HEK293 (cell line): ENCODE data around the gene TRIM62.

Source experiments
- CTCF ChIA-PET: fragments of 350-600 bp; formaldehyde crosslinking; extraction: SDS; loops from one replicate; lab custom pipeline; 2021; ENCODE audit warnings: antibody characterized with exemption; lab: Yijun Ruan, JAX
- POLR2A ChIA-PET: fragments of 300-600 bp; formaldehyde crosslinking; extraction: SDS; loops from one replicate; lab custom pipeline; 2020; ENCODE audit warnings: antibody characterized with exemption, inconsistent platforms; lab: Yijun Ruan, JAX
- H3K27ac ChIP-seq: fragments of 200-500 bp; sonication (Bioruptor generic); 2 replicates; pipeline ENCODE4 v1.5.1; 2014; ENCODE audit warnings: low read depth, low read length, control low read depth, inconsistent platforms; ENCODE audit errors: extremely low read depth
- H3K36me3 ChIP-seq, 2 experiments: fragments of 200-500 bp in 1 of 2; sonication (Bioruptor generic) in 1 of 2; 1 replicate in 1 of 2; 2 replicates in 1 of 2; pipeline ENCODE4 v1.5.1; 2014 to 2017; ENCODE audit warnings: inconsistent platforms in 2 of 2, low read length in 2 of 2; ENCODE audit not compliant: control insufficient read depth in 2 of 2, insufficient read depth in 1 of 2
- H3K4me1 ChIP-seq: fragments of 200-500 bp; sonication (Bioruptor generic); 2 replicates; pipeline ENCODE4 v1.5.1; 2014; ENCODE audit warnings: mild to moderate bottlenecking, low read length, inconsistent platforms; ENCODE audit not compliant: control insufficient read depth, insufficient read depth
- H3K4me3 ChIP-seq: 2 replicates; pipeline ENCODE4 v1.5.1; 2011; ENCODE audit warnings: low read depth, mild to moderate bottlenecking, control low read depth, low read length, moderate library complexity
- H3K9me3 ChIP-seq: fragments of 200-500 bp; sonication (Bioruptor generic); 2 replicates; pipeline ENCODE4 v1.5.1; 2014; ENCODE audit warnings: low read depth, low read length, inconsistent platforms; ENCODE audit not compliant: control insufficient read depth, insufficient read depth
- CTCF ChIP-seq: fragments of 450-650 bp; formaldehyde crosslinking; IDR thresholded peaks from 2 replicates; pipeline ENCODE4 v1.5.1; 2016; ENCODE audit warnings: missing biosample characterization, missing genetic modification characterization
- EGR2 ChIP-seq: fragments of 450-650 bp; formaldehyde crosslinking; IDR thresholded peaks from 2 replicates; pipeline ENCODE4 v1.5.1; 2016; ENCODE audit warnings: low read depth, missing biosample characterization, missing genetic modification characterization
- KLF10 ChIP-seq: fragments of 450-650 bp; IDR thresholded peaks from 2 replicates; pipeline ENCODE4 v1.5.1; 2018; ENCODE audit warnings: missing biosample characterization, mild to moderate bottlenecking, missing genetic modification characterization
- OSR2 ChIP-seq: fragments of 450-650 bp; formaldehyde crosslinking; IDR thresholded peaks from 2 replicates; pipeline ENCODE4 v1.5.1; 2016; ENCODE audit warnings: missing biosample characterization, missing genetic modification characterization
- SALL2 ChIP-seq: fragments of 450-650 bp; formaldehyde crosslinking; IDR thresholded peaks from 2 replicates; pipeline ENCODE4 v1.5.0; 2017; ENCODE audit warnings: missing biosample characterization, mild to moderate bottlenecking, missing genetic modification characterization, borderline replicate concordance
- SP2 ChIP-seq: fragments of 450-650 bp; formaldehyde crosslinking; IDR thresholded peaks from 2 replicates; pipeline ENCODE4 v1.5.1; 2016; ENCODE audit warnings: missing biosample characterization, missing genetic modification characterization
- ZBTB7A ChIP-seq: fragments of 450-650 bp; formaldehyde crosslinking; IDR thresholded peaks from 2 replicates; pipeline ENCODE4 v1.5.1; 2016; ENCODE audit warnings: low read depth, missing biosample characterization, missing genetic modification characterization
- ZFHX2 ChIP-seq: fragments of 450-650 bp; formaldehyde crosslinking; conservative IDR thresholded peaks from 2 replicates; pipeline ENCODE4 v1.5.1; 2016; ENCODE audit warnings: missing biosample characterization, missing genetic modification characterization
- ZNF18 ChIP-seq: fragments of 450-650 bp; formaldehyde crosslinking; IDR thresholded peaks from 2 replicates; pipeline ENCODE4 v1.5.1; 2016; ENCODE audit warnings: missing biosample characterization, missing genetic modification characterization
- ZNF184 ChIP-seq: fragments of 450-650 bp; IDR thresholded peaks from 2 replicates; pipeline ENCODE4 v1.5.1; 2018; ENCODE audit warnings: missing biosample characterization, mild to moderate bottlenecking, missing genetic modification characterization
- ZNF19 ChIP-seq: fragments of 450-650 bp; formaldehyde crosslinking; IDR thresholded peaks from 2 replicates; pipeline ENCODE4; 2016; ENCODE audit warnings: missing biosample characterization, missing genetic modification characterization, low read depth
- ZNF37A ChIP-seq: fragments of 450-650 bp; IDR thresholded peaks from 2 replicates; pipeline ENCODE4 v1.5.1; 2018; ENCODE audit warnings: missing biosample characterization, missing genetic modification characterization
- ZNF391 ChIP-seq: fragments of 450-650 bp; formaldehyde crosslinking; IDR thresholded peaks from 2 replicates; pipeline ENCODE4 v1.5.1; 2016; ENCODE audit warnings: low read depth, missing biosample characterization, missing genetic modification characterization, borderline replicate concordance
- ZNF555 ChIP-seq: fragments of 450-650 bp; formaldehyde crosslinking; conservative IDR thresholded peaks from 2 replicates; pipeline ENCODE4 v1.5.1; 2017; ENCODE audit warnings: missing biosample characterization, mild to moderate bottlenecking, missing genetic modification characterization, inconsistent platforms
- ZSCAN30 ChIP-seq: fragments of 450-650 bp; IDR thresholded peaks from 2 replicates; pipeline ENCODE4 v1.5.1; 2018; ENCODE audit warnings: missing biosample characterization, mild to moderate bottlenecking, missing genetic modification characterization, moderate library complexity
- TF ChIP-seq, protein P1 (sequence below): fragments of 450-650 bp; formaldehyde crosslinking; IDR thresholded peaks from 2 replicates; pipeline ENCODE4 v1.5.1; 2016; ENCODE audit warnings: missing biosample characterization, missing genetic modification characterization, low read depth

Gene TRIM62

GRCh38 chr1:33121728-33122127 is 60.1 kb downstream of the TRIM62 start (continued):
- TF ChIP-seq ZSCAN30 (tag by site-specific recombination), result no peak

- H3K4me1 ChIP-seq, result no peaks in the 10 kb centered on the region
- TF ChIP-seq EGR2 (tag by site-specific recombination) (peak; percentile 15; the same call in 1 of the 2 replicates), ZNF37A (no peak), ZNF391 (tag by site-specific recombination) (no peak), ZBTB7A (tag by site-specific recombination) (no peak), ZNF555 (tag by site-specific recombination) (no peak)
- no peaks in the 10 kb centered on the region for H3K9me3 ChIP-seq
- H3K4me3 ChIP-seq, result no peak overlapping the region
- CTCF ChIA-PET, result interaction anchor here (0.7 kb wide), 1 partner anchor 1631 kb away, joined by 3 read pairs; no protein-coding TSS in a partner anchor
- H3K27ac ChIP-seq, result no peak overlapping the region
- POLR2A ChIA-PET, result no interaction called here
- H3K36me3 ChIP-seq, result peaks cover 0 to 4% of the 10 kb centered on the region in 2 experiments; a peak in 1 of 3 replicates
Observed at GRCh38 chr1:33120436-33121231, 61.2 kb downstream of the TRIM62 start.

DNA sequence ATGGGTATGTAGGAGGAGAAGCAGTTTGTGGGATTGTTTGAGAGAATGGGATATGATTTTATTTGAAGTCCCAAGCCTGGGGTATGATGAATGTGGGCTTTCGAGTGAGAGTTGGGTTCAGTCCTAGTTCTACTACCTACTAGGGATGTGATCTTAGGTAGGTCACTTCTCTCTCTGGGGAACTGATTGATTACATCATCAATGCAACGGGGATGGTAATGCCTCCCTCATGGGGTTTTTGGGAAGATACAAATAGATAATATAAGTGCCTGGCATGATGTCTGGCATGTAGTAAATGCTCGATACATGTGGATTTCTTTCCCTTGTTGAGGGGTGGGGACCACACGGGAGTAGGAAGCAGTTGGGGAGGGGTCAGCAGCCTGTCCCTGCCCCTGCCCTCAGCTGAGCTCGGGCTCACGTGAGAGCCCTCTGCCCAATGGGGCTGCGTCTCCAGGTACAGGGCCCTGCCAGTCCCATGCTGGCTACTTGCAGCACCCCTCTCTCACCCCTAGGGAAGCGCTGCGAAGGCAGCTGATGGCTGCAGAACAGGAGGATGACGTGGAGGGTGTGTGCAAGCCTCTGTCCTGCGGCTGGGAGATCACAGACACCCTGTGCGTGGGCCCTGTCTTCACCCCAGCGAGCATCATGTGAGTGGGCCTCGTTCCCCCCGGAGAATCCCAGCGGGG is 62.2 kb downstream of the TRIM62 start:
- CTCF ChIA-PET, result interaction anchor here (0.6 kb wide), 1 partner anchor 16 kb away, joined by 3 read pairs; no protein-coding TSS in a partner anchor

GRCh38 chr1:33119050-33119449 is 62.8 kb downstream of the TRIM62 start:
- CTCF ChIA-PET, result interaction anchor here (0.6 to 2.1 kb wide), 2 partner anchors 8 to 16 kb away, joined by 3 to 8 read pairs; no protein-coding TSS in a partner anchor
- Histone ChIP-seq H3K4me1 (no peaks in the 10 kb centered on the region), H3K4me3 (no peak overlapping the region), H3K27ac (no peak overlapping the region), H3K36me3 (no peaks in the 10 kb centered on the region), H3K9me3 (no peaks in the 10 kb centered on the region)
- POLR2A ChIA-PET, result no interaction called here
- TF ChIP-seq SALL2 (no peak), ZNF19 (tag by site-specific recombination) (no peak), ZFHX2 (tag by site-specific recombination) (peak; percentile 55), ZNF18 (tag by site-specific recombination) (no peak), EGR2 (tag by site-specific recombination) (peak; percentile 58; the same call in 1 of the 2 replicates), CTCF (no peak), SP2 (tag by site-specific recombination) (no peak), ZNF184 (tag by site-specific recombination) (no peak), KLF10 (tag by site-specific recombination) (no peak)

More for the DNA sequence above, 62.2 kb downstream of the TRIM62 start:
- Histone ChIP-seq H3K4me1 (no peaks in the 10 kb centered on the region), H3K4me3 (no peak overlapping the region), H3K27ac (no peak overlapping the region), H3K36me3 (no peaks in the 10 kb centered on the region), H3K9me3 (no peaks in the 10 kb centered on the region)
- TF ChIP-seq OSR2 (tag by site-specific recombination), result no peak
- TF ChIP-seq, protein P1, sequence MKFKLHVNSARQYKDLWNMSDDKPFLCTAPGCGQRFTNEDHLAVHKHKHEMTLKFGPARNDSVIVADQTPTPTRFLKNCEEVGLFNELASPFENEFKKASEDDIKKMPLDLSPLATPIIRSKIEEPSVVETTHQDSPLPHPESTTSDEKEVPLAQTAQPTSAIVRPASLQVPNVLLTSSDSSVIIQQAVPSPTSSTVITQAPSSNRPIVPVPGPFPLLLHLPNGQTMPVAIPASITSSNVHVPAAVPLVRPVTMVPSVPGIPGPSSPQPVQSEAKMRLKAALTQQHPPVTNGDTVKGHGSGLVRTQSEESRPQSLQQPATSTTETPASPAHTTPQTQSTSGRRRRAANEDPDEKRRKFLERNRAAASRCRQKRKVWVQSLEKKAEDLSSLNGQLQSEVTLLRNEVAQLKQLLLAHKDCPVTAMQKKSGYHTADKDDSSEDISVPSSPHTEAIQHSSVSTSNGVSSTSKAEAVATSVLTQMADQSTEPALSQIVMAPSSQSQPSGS, result 0 out of 2 replicates have a peak, but pooled peaks have one; percentile 25
- POLR2A ChIA-PET, result no interaction called here
